Mesenchymal stem cell (in vitro differentiated cells and primary cell): Measurements from ENCODE around the gene TK1.

Experiments used
- DNase-seq: peaks from one replicate; pipeline ENCODE4 v3.0.0-alpha.2; 2013
- H2AFZ ChIP-seq: one replicate; pipeline ENCODE4 v1.6.1; 2013; ENCODE audit warnings: low read depth, mild to moderate bottlenecking, control low read depth, inconsistent platforms, low read length, moderate library complexity
- H2AK5ac ChIP-seq: 2 replicates; pipeline ENCODE4 v1.6.1; 2013; ENCODE audit warnings: low read length, moderate library complexity, mild to moderate bottlenecking, inconsistent platforms; ENCODE audit not compliant: severe bottlenecking
- H2BK120ac ChIP-seq: one replicate; pipeline ENCODE4 v1.6.1; 2013; ENCODE audit warnings: low read depth, mild to moderate bottlenecking, inconsistent platforms, low read length, moderate library complexity
- H2BK12ac ChIP-seq, 2 experiments: one replicate each; pipeline ENCODE4 v1.6.1; 2013; ENCODE audit warnings: inconsistent platforms in 2 of 2, low read length in 2 of 2, mild to moderate bottlenecking in 2 of 2, moderate library complexity in 2 of 2, control low read depth in 1 of 2
- H2BK15ac ChIP-seq: one replicate; pipeline ENCODE4 v1.6.1; 2013; ENCODE audit warnings: mild to moderate bottlenecking, low read depth, inconsistent platforms; ENCODE audit not compliant: poor library complexity, severe bottlenecking
- H2BK5ac ChIP-seq: 2 replicates; pipeline ENCODE4 v1.6.1; 2013; ENCODE audit warnings: low read depth, mild to moderate bottlenecking, low read length, control low read depth, inconsistent platforms; ENCODE audit not compliant: poor library complexity, severe bottlenecking
- H3K14ac ChIP-seq, 2 experiments: one replicate each; pipeline ENCODE4 v1.6.1; 2013; ENCODE audit warnings: inconsistent platforms in 2 of 2, low read length in 2 of 2, control low read depth in 1 of 2, mild to moderate bottlenecking in 1 of 2, moderate library complexity in 1 of 2
- H3K18ac ChIP-seq, 2 experiments: one replicate each; pipeline ENCODE4 v1.6.1; 2013; ENCODE audit warnings: inconsistent platforms in 2 of 2, low read length in 2 of 2, control low read depth in 1 of 2, low read depth in 1 of 2, mild to moderate bottlenecking in 1 of 2
- H3K23ac ChIP-seq, 2 experiments: one replicate each; pipeline ENCODE4 v1.6.1; 2013; ENCODE audit warnings: inconsistent platforms in 2 of 2, low read length in 2 of 2, mild to moderate bottlenecking in 2 of 2, moderate library complexity in 2 of 2, control low read depth in 1 of 2
- H3K27ac ChIP-seq: 2 replicates; pipeline ENCODE4 v1.5.1; 2013; ENCODE audit warnings: mild to moderate bottlenecking, moderate library complexity, low read length, control low read depth, inconsistent platforms; ENCODE audit not compliant: poor library complexity, severe bottlenecking
- H3K27me3 ChIP-seq, 2 experiments: 2 replicates each; pipeline versions ENCODE4 v1.6.1 to v1.7.0; 2013; ENCODE audit warnings: low read length in 2 of 2, mild to moderate bottlenecking in 2 of 2, moderate library complexity in 2 of 2, control low read depth in 1 of 2, inconsistent platforms in 1 of 2; ENCODE audit not compliant: control insufficient read depth in 1 of 2, insufficient read depth in 1 of 2
- H3K36me3 ChIP-seq, 2 experiments: 2 replicates each; pipeline versions ENCODE4 v1.6.1 to v1.7.0; 2013; ENCODE audit warnings: low read length in 2 of 2, control low read depth in 1 of 2, inconsistent platforms in 1 of 2, low read depth in 1 of 2, mild to moderate bottlenecking in 1 of 2; ENCODE audit not compliant: insufficient read depth in 2 of 2, control insufficient read depth in 1 of 2
- H3K4ac ChIP-seq, 2 experiments: one replicate each; pipeline ENCODE4 v1.6.1; 2013; ENCODE audit warnings: inconsistent platforms in 2 of 2, low read length in 2 of 2, mild to moderate bottlenecking in 2 of 2, moderate library complexity in 2 of 2, control low read depth in 1 of 2, low read depth in 1 of 2
- H3K4me1 ChIP-seq: 2 replicates; pipeline ENCODE4 v1.6.1; 2013; ENCODE audit warnings: low read depth, low read length, control low read depth; ENCODE audit not compliant: control insufficient read depth, insufficient read depth
- H3K4me2 ChIP-seq: 2 replicates; pipeline ENCODE4 v1.6.1; 2013; ENCODE audit warnings: low read length, mild to moderate bottlenecking, inconsistent platforms; ENCODE audit not compliant: poor library complexity, severe bottlenecking
- H3K4me3 ChIP-seq, 2 experiments: 2 replicates each; pipeline versions ENCODE4 v1.5.1 to v1.7.0; 2013; ENCODE audit warnings: low read length in 2 of 2, mild to moderate bottlenecking in 2 of 2, control low read depth in 1 of 2, low read depth in 1 of 2; ENCODE audit not compliant: insufficient read depth in 1 of 2
- H3K79me1 ChIP-seq: replicated peaks from 2 replicates; pipeline ENCODE4 v1.6.1; 2013; ENCODE audit warnings: mild to moderate bottlenecking, control low read depth, low read length, inconsistent platforms; ENCODE audit not compliant: poor library complexity, severe bottlenecking
- H3K9ac ChIP-seq: 2 replicates; pipeline ENCODE4 v1.7.0; 2013; ENCODE audit warnings: mild to moderate bottlenecking, low read length, moderate library complexity
- H3K9me3 ChIP-seq: 2 replicates; pipeline ENCODE4 v1.7.0; 2013; ENCODE audit warnings: mild to moderate bottlenecking, low read length; ENCODE audit not compliant: control insufficient read depth
- H4K8ac ChIP-seq: one replicate; pipeline ENCODE4 v1.6.1; 2013; ENCODE audit warnings: inconsistent platforms, mild to moderate bottlenecking, low read length, moderate library complexity
- H4K91ac ChIP-seq: one replicate; pipeline ENCODE4 v1.6.1; 2013; ENCODE audit warnings: mild to moderate bottlenecking, low read length, inconsistent platforms
- whole genome bisulfite sequencing: methylation state at CpG from one replicate; pipeline ENCODE4 v1.1.7; 2013; ENCODE audit warnings: mixed read lengths; 5-methylcytosine and 5-hydroxymethylcytosine counted together

The TK1 gene

GRCh38 chr17:78138204-78139060 lies 48.4 kb downstream of the TK1 start:
- H3K79me1 ChIP-seq: no peaks in the 10 kb centered on the region
- H4K91ac ChIP-seq: no peak overlapping the region
- H3K18ac ChIP-seq: no peak overlapping the region
- no peak overlapping the region for H2BK12ac ChIP-seq
- H2BK120ac ChIP-seq: no peak overlapping the region
- H2AFZ ChIP-seq: no peak overlapping the region
- no peak overlapping the region for H3K14ac ChIP-seq
- WGBS: 86% methylated on average over 15 of the region's 17 CpGs
- peaks cover 0 to 43% of the 10 kb centered on the region in 2 experiments for H3K27me3 ChIP-seq
- no peak overlapping the region for H3K23ac ChIP-seq
- no peak overlapping the region for H2AK5ac ChIP-seq
- H3K4me2 ChIP-seq: no peak overlapping the region
- no peaks in the 10 kb centered on the region for H3K36me3 ChIP-seq
- no peak overlapping the region for H3K27ac ChIP-seq
- DNase-seq: no peak
- H2BK15ac ChIP-seq: no peak overlapping the region
- H4K8ac ChIP-seq: no peak overlapping the region
- H3K9me3 ChIP-seq: no peaks in the 10 kb centered on the region
- H2BK5ac ChIP-seq: no peak overlapping the region
- no peak overlapping the region for H3K9ac ChIP-seq
- H3K4ac ChIP-seq: no peak overlapping the region
- H3K4me3 ChIP-seq: no peak overlapping the region
- H3K4me1 ChIP-seq: peaks cover 26% of the 10 kb centered on the region

- no peak overlapping the region for H3K27ac ChIP-seq
- H2BK15ac ChIP-seq: no peak overlapping the region
- H3K9me3 ChIP-seq: no peaks in the 10 kb centered on the region
- H3K4me3 ChIP-seq: no peak overlapping the region
- peak overlapping the region; percentile 19 for H4K91ac ChIP-seq
- H3K79me1 ChIP-seq: no peaks in the 10 kb centered on the region
- H3K4me2 ChIP-seq: no peak overlapping the region
- no peak overlapping the region for H4K8ac ChIP-seq
- H3K4me1 ChIP-seq: peaks cover 24% of the 10 kb centered on the region
- H3K14ac ChIP-seq: no peak overlapping the region
- no peak overlapping the region for H2BK5ac ChIP-seq
- no peaks in the 10 kb centered on the region for H3K36me3 ChIP-seq
- no peak overlapping the region for H2AK5ac ChIP-seq
- no peak overlapping the region for H2BK12ac ChIP-seq
- H3K9ac ChIP-seq: no peak overlapping the region
- H2AFZ ChIP-seq: no peak overlapping the region
- no peak overlapping the region for H2BK120ac ChIP-seq
- 84% methylated on average over 26 of the region's 26 CpGs for WGBS
- H3K23ac ChIP-seq: no peak overlapping the region
- DNase-seq: no peak
- H3K4ac ChIP-seq: no peak overlapping the region
- H3K18ac ChIP-seq: no peak overlapping the region
- peaks cover 3 to 51% of the 10 kb centered on the region in 2 experiments for H3K27me3 ChIP-seq
Observed at GRCh38 chr17:78137392-78138203, 49.3 kb downstream of the TK1 start.

- WGBS: 97% methylated on average over 9 of the region's 9 CpGs
- Histone ChIP-seq H3K23ac (no peak overlapping the region), H3K18ac (no peak overlapping the region), H4K91ac (no peak overlapping the region), H3K27me3 (peaks cover 7 to 64% of the 10 kb centered on the region in 2 experiments), H3K4me2 (no peak overlapping the region), H2AFZ (no peak overlapping the region), H3K4me3 (no peak overlapping the region), H3K9me3 (no peaks in the 10 kb centered on the region), H3K4ac (no peak overlapping the region), H2AK5ac (no peak overlapping the region), H2BK15ac (no peak overlapping the region), H3K79me1 (no peaks in the 10 kb centered on the region), H2BK120ac (no peak overlapping the region), H4K8ac (no peak overlapping the region), H3K9ac (no peak overlapping the region), H2BK12ac (no peak overlapping the region), H3K27ac (no peak overlapping the region), H3K4me1 (peaks cover 24% of the 10 kb centered on the region), H3K36me3 (no peaks in the 10 kb centered on the region), H2BK5ac (no peak overlapping the region), H3K14ac (no peak overlapping the region)
- no peak for DNase-seq
Observed at GRCh38 chr17:78135858-78136500, 50.9 kb downstream of the TK1 start.

- H3K9ac ChIP-seq: no peak overlapping the region
- no peak overlapping the region for H3K23ac ChIP-seq
- no peak overlapping the region for H3K4me3 ChIP-seq
- H2AFZ ChIP-seq: no peak overlapping the region
- H2BK5ac ChIP-seq: no peak overlapping the region
- H3K27me3 ChIP-seq: peaks cover 8 to 74% of the 10 kb centered on the region in 2 experiments
- no peak overlapping the region for H3K4me2 ChIP-seq
- H2BK120ac ChIP-seq: no peak overlapping the region
- no peak overlapping the region for H2BK12ac ChIP-seq
- H3K79me1 ChIP-seq: no peaks in the 10 kb centered on the region
- H3K18ac ChIP-seq: no peak overlapping the region
- 76% methylated on average over 7 of the region's 9 CpGs for WGBS
- no peak overlapping the region for H3K14ac ChIP-seq
- H4K91ac ChIP-seq: no peak overlapping the region
- no peak for DNase-seq
- H2AK5ac ChIP-seq: no peak overlapping the region
- no peak overlapping the region for H2BK15ac ChIP-seq
- no peak overlapping the region for H3K4ac ChIP-seq
- H3K4me1 ChIP-seq: peaks cover 25% of the 10 kb centered on the region
- no peak overlapping the region for H3K27ac ChIP-seq
- H3K36me3 ChIP-seq: no peaks in the 10 kb centered on the region
- no peak overlapping the region for H4K8ac ChIP-seq
- no peaks in the 10 kb centered on the region for H3K9me3 ChIP-seq
Observed at GRCh38 chr17:78134899-78135385, 51.9 kb downstream of the TK1 start.
